Measurements from ENCODE around the gene NAA38.

- no peak for TF ChIP-seq CTCF (IDR thresholded peaks at IDR 0.05)
- TF ChIP-seq POLR2AphosphoS5 (IDR thresholded peaks at IDR 0.05): no peak
- no peak for TF ChIP-seq POLR2A (IDR thresholded peaks at IDR 0.05; ENCODE audit: low read depth)
These were observed 29.1 kb upstream of the NAA38 start for GRCh38 chr17:7886227-7887037.

All from esophagus muscularis mucosa (tissue), 3 donors.